Adipocyte (in vitro differentiated cells): ENCODE measurements around the gene SLC38A11.
"Not testable (repeated sequence)": the region's sequence is repeated elsewhere in the genome, so short reads cannot be mapped to it uniquely, and the experiment has no call there.

Experiments
- DNase-seq: peaks from one replicate; pipeline ENCODE4 v3.0.0-alpha.2; 2015; ENCODE audit warnings: low read depth
- H3K27me3 ChIP-seq: replicated peaks from 2 replicates; pipeline ENCODE4 v1.7.0; 2013; ENCODE audit warnings: mild to moderate bottlenecking, low read length, moderate library complexity; ENCODE audit not compliant: control insufficient read depth, insufficient read depth
- H3K36me3 ChIP-seq: 2 replicates; pipeline ENCODE4 v1.7.0; 2013; ENCODE audit warnings: low read length, mild to moderate bottlenecking, moderate library complexity; ENCODE audit not compliant: control insufficient read depth, insufficient read depth, severe bottlenecking
- H3K4me1 ChIP-seq: 2 replicates; pipeline ENCODE4 v1.7.0; 2013; ENCODE audit warnings: mild to moderate bottlenecking, low read length, moderate library complexity; ENCODE audit not compliant: control insufficient read depth, insufficient read depth
- H3K4me3 ChIP-seq: 2 replicates; pipeline ENCODE4 v1.7.0; 2013; ENCODE audit warnings: mild to moderate bottlenecking, low read length, moderate library complexity
- H3K9ac ChIP-seq: 2 replicates; pipeline ENCODE4 v1.7.0; 2013; ENCODE audit warnings: mild to moderate bottlenecking, low read length, moderate library complexity
- H3K9me3 ChIP-seq: 2 replicates; pipeline ENCODE4 v1.7.0; 2013; ENCODE audit warnings: mild to moderate bottlenecking, low read length, moderate library complexity; ENCODE audit not compliant: control insufficient read depth

The SLC38A11 gene

GRCh38 chr2:164954954-164955701, at the start of gene SLC38A11:
Gene SLC38A11 (minus strand): TSS chr2:164955525. CDS start chr2:164955247, 278 bp downstream.
- peak; percentile 54 for DNase-seq
- Histone ChIP-seq H3K4me1 (peaks cover 3% of the 10 kb centered on the region), H3K36me3 (no peaks in the 10 kb centered on the region), H3K9me3 (no peaks in the 10 kb centered on the region), H3K27me3 (no peaks in the 10 kb centered on the region), H3K9ac (peak within 1 kb of the TSS; percentile 39), H3K4me3 (peak within 1 kb of the TSS; percentile 74)

- no peak for DNase-seq
- Histone ChIP-seq H3K4me1 (peaks cover 13% of the 10 kb centered on the region), H3K4me3 (no peak overlapping the region), H3K9ac (no peak overlapping the region), H3K36me3 (no peaks in the 10 kb centered on the region), H3K27me3 (no peaks in the 10 kb centered on the region), H3K9me3 (no peaks in the 10 kb centered on the region)
Observed at GRCh38 chr2:165003443-165004130, 48.3 kb upstream of the SLC38A11 start.

- H3K9ac ChIP-seq, result no peak overlapping the region
- H3K4me3 ChIP-seq, result no peak overlapping the region
- H3K27me3 ChIP-seq, result no peaks in the 10 kb centered on the region
- DNase-seq, result no peak
- no peaks in the 10 kb centered on the region for H3K9me3 ChIP-seq
- H3K36me3 ChIP-seq, result no peaks in the 10 kb centered on the region
- peaks cover 13% of the 10 kb centered on the region for H3K4me1 ChIP-seq
Observed at GRCh38 chr2:165002638-165003037, 47.3 kb upstream of the SLC38A11 start.

GRCh38 chr2:164994664-164995299, 39.5 kb upstream of the SLC38A11 start:
- DNase-seq, H3K4me3 ChIP-seq, H3K36me3 ChIP-seq, H3K27me3 ChIP-seq, H3K9me3 ChIP-seq, H3K9ac ChIP-seq: not testable (repeated sequence)
- H3K4me1 ChIP-seq, result peaks cover 20% of the 10 kb centered on the region

- no peak overlapping the region for H3K9ac ChIP-seq
- H3K4me3 ChIP-seq, result no peak overlapping the region
- H3K36me3 ChIP-seq, result no peaks in the 10 kb centered on the region
- no peaks in the 10 kb centered on the region for H3K27me3 ChIP-seq
- no peak for DNase-seq
- H3K9me3 ChIP-seq, result no peaks in the 10 kb centered on the region
- H3K4me1 ChIP-seq, result peaks cover 20% of the 10 kb centered on the region
Observed at GRCh38 chr2:164993287-164994016, 38.1 kb upstream of the SLC38A11 start.

- DNase-seq, result peak; percentile 97
- H3K27me3 ChIP-seq, result no peaks in the 10 kb centered on the region
- H3K4me3 ChIP-seq, result no peak overlapping the region
- peak overlapping the region; percentile 69 for H3K9ac ChIP-seq
- H3K9me3 ChIP-seq, result no peaks in the 10 kb centered on the region
- peaks cover 20% of the 10 kb centered on the region for H3K4me1 ChIP-seq
- no peaks in the 10 kb centered on the region for H3K36me3 ChIP-seq
Observed at GRCh38 chr2:164992818-164993217, 37.5 kb upstream of the SLC38A11 start.

- H3K4me3 ChIP-seq, H3K9me3 ChIP-seq, H3K27me3 ChIP-seq, H3K36me3 ChIP-seq: not testable (repeated sequence)
- DNase-seq, result peak; percentile 23
- peak overlapping the region; percentile 69 for H3K9ac ChIP-seq
- H3K4me1 ChIP-seq, result peaks cover 20% of the 10 kb centered on the region
Observed at GRCh38 chr2:164992093-164992454, 36.7 kb upstream of the SLC38A11 start.

- not testable (repeated sequence) for H3K4me3 ChIP-seq, H3K36me3 ChIP-seq, H3K9me3 ChIP-seq, DNase-seq, H3K27me3 ChIP-seq
- Histone ChIP-seq H3K4me1 (peaks cover 20% of the 10 kb centered on the region), H3K9ac (peak overlapping the region; percentile 69)
Observed at GRCh38 chr2:164991361-164992092, 36.2 kb upstream of the SLC38A11 start.

GRCh38 chr2:164990953-164991352, 35.6 kb upstream of the SLC38A11 start:
- not testable (repeated sequence) for H3K4me3 ChIP-seq, H3K9me3 ChIP-seq, H3K36me3 ChIP-seq, H3K27me3 ChIP-seq
- Histone ChIP-seq H3K9ac (peak overlapping the region; percentile 69), H3K4me1 (peaks cover 20% of the 10 kb centered on the region)
- peak; percentile 28 for DNase-seq

GRCh38 chr2:164988805-164989204, 33.5 kb upstream of the SLC38A11 start:
- H3K27me3 ChIP-seq, H3K36me3 ChIP-seq, H3K9me3 ChIP-seq, H3K4me3 ChIP-seq, H3K9ac ChIP-seq, DNase-seq: not testable (repeated sequence)
- peaks cover 20% of the 10 kb centered on the region for H3K4me1 ChIP-seq
